DMS53 treated with DMSO at 0.1 percent for 48 hours (cell line): ENCODE results near the gene AATK.
"Not testable (repeated sequence)": the region's sequence is repeated elsewhere in the genome, so short reads cannot be mapped to it uniquely, and the experiment has no call there.

ENCODE experiments used
- DNase-seq: peaks from one replicate; lab custom pipeline; 2025; ENCODE audit not compliant: unreplicated experiment; lab: John Stamatoyannopoulos, UW

The AATK gene

GRCh38 chr17:81147701-81148100 is 18.3 kb downstream of the AATK start:
- DNase-seq = no peak

GRCh38 chr17:81146208-81146607 is 19.8 kb downstream of the AATK start:
- not testable (repeated sequence) for DNase-seq

- no peak for DNase-seq
These were observed 21.6 kb downstream of the AATK start for GRCh38 chr17:81144423-81144781.

- DNase-seq = no peak
These were observed 22.2 kb downstream of the AATK start for GRCh38 chr17:81143717-81144422.

- no peak for DNase-seq
These were observed 22.9 kb downstream of the AATK start for GRCh38 chr17:81143200-81143527.

GRCh38 chr17:81142301-81143199 is 23.5 kb downstream of the AATK start:
- peak; percentile 56 for DNase-seq

GRCh38 chr17:81140695-81141094 is 25.3 kb downstream of the AATK start:
- DNase-seq = no peak

- no peak for DNase-seq
These were observed 26.0 kb downstream of the AATK start for GRCh38 chr17:81140018-81140417.

GRCh38 chr17:81139428-81139827 is 26.6 kb downstream of the AATK start:
- DNase-seq = no peak

GRCh38 chr17:81138500-81138899 is 27.5 kb downstream of the AATK start:
- DNase-seq = no peak

GRCh38 chr17:81138083-81138482 is 27.9 kb downstream of the AATK start:
- no peak for DNase-seq

GRCh38 chr17:81137248-81137647 is 28.8 kb downstream of the AATK start:
- DNase-seq = no peak

- no peak for DNase-seq
These were observed 29.7 kb downstream of the AATK start for GRCh38 chr17:81136366-81136765.

GRCh38 chr17:81135505-81136278 is 30.3 kb downstream of the AATK start:
- no peak for DNase-seq

- DNase-seq = no peak
These were observed 31.8 kb downstream of the AATK start for GRCh38 chr17:81134064-81134781.

- no peak for DNase-seq
These were observed 33.0 kb downstream of the AATK start for GRCh38 chr17:81132770-81133723.

GRCh38 chr17:81132197-81132540 is 33.9 kb downstream of the AATK start:
- no peak for DNase-seq

- no peak for DNase-seq
These were observed 34.4 kb downstream of the AATK start for GRCh38 chr17:81131486-81132196.
